Esophagus squamous epithelium (tissue), 5 donors: ENCODE measurements around the gene INTS15. TPM values are rescaled to one million over a fixed set of nuclear protein-coding genes. Genes with fewer than 3 reads are reported as not detected.

Source experiments
- DNase-seq: peaks from one replicate; lab custom pipeline; 2025; lab: John Stamatoyannopoulos, UW
- H3K27ac ChIP-seq, 4 donors: fragments of 200-600 bp; sonication (generic); one replicate each; pipeline ENCODE4 v1.5.1; 2016 to 2019; ENCODE audit warnings: mild to moderate bottlenecking in 1 of 4
- H3K27me3 ChIP-seq, 4 donors: fragments of 200-600 bp; sonication (generic); 1 replicate in 3 of 4; 2 replicates in 1 of 4; pipeline versions ENCODE4 v1.5.1 to v1.6.0; 2017 to 2021; ENCODE audit warnings: antibody characterized with exemption in 1 of 4
- H3K36me3 ChIP-seq, 3 donors: fragments of 200-600 bp; sonication (generic); one replicate each; pipeline ENCODE4 v1.5.1; 2016 to 2019
- H3K4me1 ChIP-seq, 3 donors: fragments of 200-600 bp; sonication (generic); one replicate each; pipeline ENCODE4 v1.5.1; 2017 to 2019
- H3K4me3 ChIP-seq, 4 donors: fragments of 200-600 bp; sonication (generic); 1 replicate in 3 of 4; 2 replicates in 1 of 4; pipeline ENCODE4 v1.5.1; 2016 to 2019; ENCODE audit warnings: mild to moderate bottlenecking in 2 of 4, moderate library complexity in 1 of 4
- H3K9me3 ChIP-seq, 3 donors: fragments of 200-600 bp; sonication (generic); one replicate each; pipeline ENCODE4 v1.5.1; 2016 to 2019
- CTCF ChIP-seq, 6 experiments: fragments of 450-650 bp in 4 of 6; fragments of 200-600 bp in 2 of 6; sonication (generic) in 2 of 6; IDR thresholded peaks; one replicate each; pipeline ENCODE4 v1.5.1; 2016 to 2019; ENCODE audit warnings: antibody characterized with exemption in 6 of 6, mild to moderate bottlenecking in 4 of 6, moderate library complexity in 4 of 6
- POLR2A ChIP-seq, 4 donors: fragments of 450-650 bp; IDR thresholded peaks; one replicate each; pipeline ENCODE4 v1.6.1; 2017; ENCODE audit warnings: antibody characterized with exemption in 4 of 4, mild to moderate bottlenecking in 4 of 4, moderate library complexity in 3 of 4
- WGBS, 2 donors: methylation state at CpG; one replicate each; pipeline ENCODE4 v1.1.5; 2018; 5-methylcytosine and 5-hydroxymethylcytosine counted together
- intact Hi-C: fragments of 100-400 bp; cut with DNase I; formaldehyde crosslinking; loops from one replicate; pipeline ENCODE4 v1.15.0; 2022
- total RNA-seq, 4 donors: library from RNA; depleted of rRNA; stranded (reverse); fragments of >200 nt; gene quantifications; one replicate each; pipeline ENCODE4 v1.1.0, GENCODE V29; 2016
- donor health status: DM: yes; HTN: yes; CAD: no.

INTS15 gene
- total RNA-seq, 4 donors from 2014 or later, result 9.2 to 21.9 (median 14.8) TPM

DNA sequence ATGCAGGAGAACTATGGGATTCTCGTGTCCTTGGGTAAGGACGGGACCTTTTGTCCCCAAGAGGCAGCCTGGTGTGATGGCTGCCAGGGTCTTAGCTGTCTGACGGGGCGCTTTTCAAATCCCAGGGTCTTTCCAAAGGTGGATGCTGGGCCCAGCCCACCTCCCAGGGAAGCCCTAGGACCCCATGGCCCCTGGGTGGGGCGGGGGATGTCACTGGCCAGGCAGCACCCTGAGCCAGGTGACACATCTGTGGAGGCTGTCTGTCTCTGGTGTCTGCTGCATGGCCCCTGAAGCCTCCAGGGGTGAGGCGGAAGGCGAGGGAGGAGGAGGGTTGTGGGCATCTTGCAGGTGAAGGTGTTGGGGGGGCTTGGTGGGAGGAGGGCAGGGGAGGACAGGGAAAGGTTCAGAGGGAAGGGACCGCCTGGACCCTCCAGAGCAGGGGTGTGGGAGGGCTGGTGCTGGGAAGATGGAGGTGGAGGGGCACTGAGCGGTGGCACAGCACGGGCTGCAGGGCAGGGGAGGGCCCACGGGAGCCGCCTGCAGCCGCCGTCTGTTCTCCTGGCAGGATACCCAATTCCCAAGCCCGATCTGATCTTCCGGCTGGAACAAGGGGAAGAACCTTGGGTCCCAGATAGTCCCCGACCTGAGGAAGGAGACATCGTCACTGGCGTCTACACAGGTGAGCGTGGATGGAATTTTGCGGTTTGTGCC lies 54.2 kb downstream of the INTS15 start:
- H3K27me3 ChIP-seq, result no peaks in the 10 kb centered on the region
- H3K27ac ChIP-seq, result no peak overlapping the region
- peaks cover 0 to 19% (median 7%) of the 10 kb centered on the region in 3 donors for H3K4me1 ChIP-seq
- no peak overlapping the region for H3K4me3 ChIP-seq
- TF ChIP-seq CTCF (IDR thresholded peaks at IDR 0.05) (no peak), POLR2A (IDR thresholded peaks at IDR 0.05) (no peak)
- H3K9me3 ChIP-seq, result no peaks in the 10 kb centered on the region
- WGBS, 2 donors, result 85 to 95% methylated on average over 12 to 13 of the region's 21 CpGs
- peaks cover 43 to 100% (median 49%) of the 10 kb centered on the region in 3 donors for H3K36me3 ChIP-seq
- DNase-seq, result no peak
- intact Hi-C loops, result no loop called here

DNA sequence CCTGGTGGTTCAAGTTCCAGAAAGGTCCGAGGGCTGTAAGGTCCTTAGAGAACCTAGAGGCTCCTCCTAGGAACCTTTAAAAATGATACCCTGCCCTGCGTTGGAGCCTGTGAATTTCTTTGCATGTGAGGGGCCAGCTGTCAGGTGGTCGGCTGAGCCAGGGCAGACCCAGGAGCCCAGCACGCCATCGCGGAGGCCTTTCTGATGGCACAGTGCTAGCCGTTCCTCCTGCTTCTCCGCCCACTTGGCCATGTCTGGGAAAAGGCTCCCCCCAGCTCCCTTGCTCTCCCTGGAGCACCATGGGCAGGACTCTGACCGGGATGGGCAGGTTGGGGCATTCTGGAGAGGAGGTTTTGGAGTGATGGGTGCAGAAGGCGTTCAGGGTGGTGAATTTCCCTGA lies 54.9 kb downstream of the INTS15 start:
- 94% methylated on average over 3 of the region's 10 CpGs; no CpG with 5 or more reads in 1 of the 2 donors for WGBS, 2 donors
- H3K4me3 ChIP-seq, result no peak overlapping the region
- H3K27ac ChIP-seq, result no peak overlapping the region
- intact Hi-C loops, result no loop called here
- H3K9me3 ChIP-seq, result no peaks in the 10 kb centered on the region
- no peaks in the 10 kb centered on the region for H3K27me3 ChIP-seq
- peaks cover 43 to 100% (median 49%) of the 10 kb centered on the region in 3 donors for H3K36me3 ChIP-seq
- DNase-seq, result no peak
- H3K4me1 ChIP-seq, result peaks cover 0 to 12% (median 0%) of the 10 kb centered on the region in 3 donors
- TF ChIP-seq POLR2A (IDR thresholded peaks at IDR 0.05), result no peak
- no peak for TF ChIP-seq CTCF (IDR thresholded peaks at IDR 0.05)

DNA sequence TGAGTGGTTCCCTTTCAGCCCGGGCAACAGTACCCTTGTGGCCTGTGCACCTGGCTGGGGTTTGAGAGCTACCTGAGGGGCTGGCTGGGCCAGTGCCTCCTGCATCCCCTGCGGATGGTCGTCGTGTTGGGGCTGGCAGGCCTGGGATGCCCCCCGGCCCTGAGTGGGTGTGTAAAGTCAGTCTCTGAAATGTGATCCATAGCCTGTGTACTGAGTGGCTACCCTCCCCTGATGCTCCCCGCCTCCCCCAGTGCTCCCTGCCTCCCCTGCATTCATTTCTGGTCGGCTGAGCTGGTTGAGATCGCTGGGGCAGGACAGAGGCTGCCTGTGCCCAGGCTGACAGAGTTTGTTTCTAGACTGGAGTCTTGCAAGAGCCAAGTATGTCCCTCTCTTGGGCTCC lies 56.6 kb downstream of the INTS15 start:
- TF ChIP-seq CTCF (IDR thresholded peaks at IDR 0.05) (no peak), POLR2A (IDR thresholded peaks at IDR 0.05) (no peak)
- no peak overlapping the region for H3K4me3 ChIP-seq
- no peak for DNase-seq
- H3K36me3 ChIP-seq, result peaks cover 36 to 100% (median 50%) of the 10 kb centered on the region in 3 donors
- no peaks in the 10 kb centered on the region for H3K9me3 ChIP-seq
- intact Hi-C loops, result no loop called here
- no peak overlapping the region for H3K27ac ChIP-seq
- peaks cover 0 to 2% (median 0%) of the 10 kb centered on the region in 3 donors for H3K4me1 ChIP-seq
- H3K27me3 ChIP-seq, result no peaks in the 10 kb centered on the region
- 70 to 100% methylated on average over 2 of the region's 8 CpGs for WGBS, 2 donors

GRCh38 chr7:6647080-6647479 lies 57.3 kb downstream of the INTS15 start:
- intact Hi-C loops, result no loop called here
- WGBS, 2 donors, result 93 to 100% methylated on average over 1 to 2 of the region's 8 CpGs
- TF ChIP-seq CTCF (IDR thresholded peaks at IDR 0.05), result no peak
- H3K27ac ChIP-seq, result no peak overlapping the region
- no peaks in the 10 kb centered on the region for H3K27me3 ChIP-seq
- no peaks in the 10 kb centered on the region for H3K4me1 ChIP-seq
- no peak for DNase-seq
- no peak overlapping the region for H3K4me3 ChIP-seq
- H3K36me3 ChIP-seq, result peaks cover 33 to 100% (median 52%) of the 10 kb centered on the region in 3 donors
- H3K9me3 ChIP-seq, result no peaks in the 10 kb centered on the region

- Histone ChIP-seq H3K27me3 (no peaks in the 10 kb centered on the region), H3K9me3 (peaks cover 0 to 3% (median 0%) of the 10 kb centered on the region in 3 donors), H3K4me1 (no peaks in the 10 kb centered on the region), H3K36me3 (peaks cover 35 to 100% (median 52%) of the 10 kb centered on the region in 3 donors), H3K27ac (no peak overlapping the region), H3K4me3 (no peak overlapping the region)
- TF ChIP-seq CTCF (IDR thresholded peaks at IDR 0.05) (no peak), POLR2A (IDR thresholded peaks at IDR 0.05) (no peak)
- WGBS, 2 donors, result 70 to 92% methylated on average over 2 to 8 of the region's 14 CpGs
- intact Hi-C loops, result no loop called here
- DNase-seq, result no peak
Measured at GRCh38 chr7:6647541-6647940, 57.7 kb downstream of the INTS15 start.
